IPS DF 4.7 (cell line): ENCODE data around the gene GPN2.
"Not testable (repeated sequence)": the region's sequence is repeated elsewhere in the genome, so short reads cannot be mapped to it uniquely, and the experiment has no call there.

Source experiments
- DNase-seq: peaks from one replicate; pipeline ENCODE4 v3.0.0-alpha.2; 2013; ENCODE audit warnings: low spot score; ENCODE audit errors: extremely low read depth

Gene GPN2

GRCh38 chr1:26900815-26901511, 10.9 kb upstream of the GPN2 start:
- DNase-seq: no peak

DNA sequence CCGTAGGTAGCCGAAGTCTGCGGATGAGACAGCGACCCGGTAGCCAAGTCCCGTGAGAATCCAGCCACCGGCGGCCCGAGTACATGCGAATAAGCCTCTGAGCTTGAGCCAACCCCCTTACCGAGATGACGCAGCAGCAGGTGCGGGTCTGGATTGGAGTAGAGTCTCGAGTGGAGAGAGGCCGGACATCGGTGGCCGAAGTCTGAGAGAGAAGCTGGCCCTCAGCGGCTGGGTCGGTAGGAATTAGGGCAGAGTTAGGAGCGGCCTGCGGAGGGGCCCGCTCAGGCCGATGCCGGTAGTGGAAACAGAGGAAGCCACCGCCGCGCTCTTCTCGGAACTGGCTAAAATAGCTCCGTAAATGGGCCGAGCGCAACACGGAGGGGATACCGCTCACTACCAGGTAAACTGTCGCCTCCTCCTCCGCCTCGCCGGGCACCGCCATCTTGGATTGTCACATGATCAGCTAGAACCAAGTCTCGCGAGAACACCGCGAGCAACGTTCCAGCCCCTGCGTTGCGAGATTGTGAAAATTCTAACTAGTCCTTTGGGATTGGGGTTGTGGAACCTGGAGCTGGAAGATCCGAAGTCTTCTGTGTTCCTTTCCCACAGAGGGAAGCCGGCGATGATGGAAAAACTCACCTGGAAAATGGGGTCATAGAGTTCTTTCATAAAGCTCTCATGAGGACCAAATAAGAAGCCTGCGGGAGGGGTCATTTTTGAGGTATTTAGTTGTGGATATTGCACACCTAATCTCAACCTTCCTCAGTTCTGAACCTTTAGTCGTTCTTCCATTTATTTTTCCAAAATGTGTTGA, 10.1 kb upstream of the GPN2 start, which contains the start of gene GPATCH3:
TSS of gene GPATCH3 (minus strand) at position 467 of the 814 bp plus-strand sequence. CDS start at position 442, 25 bp downstream.
- peak; percentile 84 for DNase-seq

DNA sequence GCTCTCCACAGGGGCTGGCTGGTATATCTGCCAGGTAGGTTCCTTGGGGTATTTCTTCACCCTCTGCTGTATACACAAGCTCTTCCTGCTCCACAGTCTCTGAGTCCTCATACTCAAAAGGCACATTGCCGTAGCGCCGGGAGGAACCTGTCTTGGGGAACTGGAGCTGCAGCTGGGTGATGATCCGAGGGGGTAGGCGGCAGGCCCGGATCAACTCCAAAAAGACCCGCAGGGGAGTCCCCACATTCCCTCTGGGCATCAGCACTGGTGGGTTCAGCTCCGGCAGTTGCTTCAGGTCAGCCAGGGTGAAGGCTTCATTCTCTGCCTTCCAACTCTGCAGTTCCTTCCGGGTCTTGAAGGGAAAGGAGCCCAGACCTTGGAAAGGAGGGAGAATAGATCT, 7.3 kb upstream of the GPN2 start:
- DNase-seq: no peak

GRCh38 chr1:26894263-26894662, 4.2 kb upstream of the GPN2 start:
- DNase-seq: no peak

DNA sequence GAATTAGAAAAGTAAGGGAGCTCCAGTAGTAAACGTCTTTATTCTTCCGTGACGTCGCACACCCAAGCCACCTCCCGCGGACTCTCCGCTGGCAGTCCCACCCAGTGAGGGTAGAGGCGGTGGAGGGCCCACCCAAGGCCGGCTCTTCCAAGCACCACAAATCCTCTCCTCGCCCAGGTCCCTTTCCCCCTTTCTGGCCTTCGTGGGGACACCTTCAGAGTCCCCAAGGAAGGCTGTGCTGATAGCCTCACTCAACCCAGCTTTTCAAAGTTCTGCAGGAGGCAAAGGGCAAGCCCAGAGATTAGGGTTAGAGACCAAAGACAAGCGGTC, 349 bp upstream of the GPN2 start:
- DNase-seq: no peak

- no peak for DNase-seq
These were observed 1.9 kb downstream of the GPN2 start for GRCh38 chr1:26888231-26888630.

- no peak for DNase-seq
These were observed 3.0 kb downstream of the GPN2 start for GRCh38 chr1:26887125-26887524.

DNA sequence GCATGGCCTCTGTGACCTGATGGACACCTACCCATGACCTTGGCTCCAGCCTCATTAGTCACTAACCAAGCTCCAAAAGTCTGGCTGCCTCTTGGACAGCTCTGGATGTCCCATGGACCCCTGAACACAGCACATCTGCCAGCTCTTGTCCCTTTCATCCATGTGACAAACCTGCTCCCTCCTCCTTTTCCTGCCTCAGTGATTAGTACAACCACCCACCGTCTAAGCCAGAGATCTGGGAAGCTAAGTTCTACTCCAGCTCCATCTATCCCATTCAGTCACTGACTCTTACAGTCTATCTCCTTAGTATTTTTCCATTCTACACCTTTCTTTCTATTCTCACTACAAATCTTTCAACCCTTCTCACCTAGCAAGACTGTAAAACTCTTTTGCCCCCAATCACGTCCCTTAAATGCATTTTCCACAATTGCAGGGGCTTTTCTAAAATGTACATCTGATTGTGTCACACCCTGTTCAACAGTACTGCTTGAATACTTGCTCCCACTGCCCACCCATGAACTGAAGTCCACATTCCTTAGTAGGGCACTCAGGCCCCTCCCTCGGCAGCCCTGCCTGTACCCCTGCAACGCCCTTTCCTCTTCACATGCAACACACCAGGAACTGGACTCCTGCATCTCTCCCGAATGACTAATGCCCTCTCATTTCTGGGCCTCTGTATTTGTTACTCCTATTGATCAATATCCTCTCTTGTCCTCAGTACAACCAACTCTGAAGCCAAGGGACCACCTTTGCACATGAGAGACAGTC, 7.2 kb downstream of the GPN2 start:
- DNase-seq: no peak

GRCh38 chr1:26881611-26882010, 8.5 kb downstream of the GPN2 start:
- DNase-seq: not testable (repeated sequence)

- DNase-seq: no peak
These were observed 10.3 kb downstream of the GPN2 start for GRCh38 chr1:26879793-26880192.

GRCh38 chr1:26877326-26877725, 12.8 kb downstream of the GPN2 start:
- no peak for DNase-seq

GRCh38 chr1:26874896-26875295, 15.2 kb downstream of the GPN2 start:
- DNase-seq: no peak

GRCh38 chr1:26873097-26873496, 17.0 kb downstream of the GPN2 start:
- not testable (repeated sequence) for DNase-seq

DNA sequence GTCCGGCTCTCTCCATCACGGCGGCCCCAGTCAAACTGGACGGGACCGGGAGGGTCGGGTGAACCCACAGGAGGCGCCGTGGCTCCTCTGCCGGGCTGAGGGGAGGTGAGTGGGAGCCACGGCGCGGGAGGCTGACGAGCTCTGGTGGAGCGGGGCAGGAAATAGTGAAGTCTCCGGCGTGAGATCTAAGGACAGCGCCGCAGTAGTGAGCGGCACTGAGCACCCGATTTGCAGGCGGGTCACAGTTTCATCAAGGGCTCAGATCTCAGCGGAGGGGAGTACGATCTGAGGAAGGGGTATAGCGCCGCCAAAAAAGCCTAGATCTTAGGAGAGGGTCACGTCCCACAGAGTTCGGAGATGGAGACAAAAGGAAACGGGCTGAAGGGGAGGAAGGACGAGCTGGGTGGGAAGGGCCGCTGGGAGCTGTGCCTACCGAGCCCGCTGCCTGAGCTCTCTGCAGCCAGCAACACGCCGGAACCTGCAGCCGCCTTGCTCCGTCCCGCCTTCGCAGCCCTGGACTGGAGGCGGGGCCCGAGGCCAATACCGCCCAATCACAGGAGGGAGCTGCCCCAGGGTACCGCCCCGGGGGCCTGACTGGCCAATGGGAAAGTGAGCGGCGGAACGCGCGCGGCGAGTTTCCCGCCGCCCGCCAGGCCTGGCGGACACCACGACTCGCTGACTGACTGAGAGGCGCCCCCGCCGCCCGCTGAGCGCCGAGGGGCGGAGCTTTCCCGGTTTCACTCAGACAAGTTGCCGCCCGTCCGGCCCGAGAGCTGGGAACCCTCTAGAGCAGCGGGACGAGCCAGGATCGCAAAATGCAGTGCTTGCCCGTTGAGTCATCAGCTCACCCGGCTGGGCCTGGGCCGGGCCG, 25.2 kb downstream of the GPN2 start:
- DNase-seq: peak; percentile 80

DNA sequence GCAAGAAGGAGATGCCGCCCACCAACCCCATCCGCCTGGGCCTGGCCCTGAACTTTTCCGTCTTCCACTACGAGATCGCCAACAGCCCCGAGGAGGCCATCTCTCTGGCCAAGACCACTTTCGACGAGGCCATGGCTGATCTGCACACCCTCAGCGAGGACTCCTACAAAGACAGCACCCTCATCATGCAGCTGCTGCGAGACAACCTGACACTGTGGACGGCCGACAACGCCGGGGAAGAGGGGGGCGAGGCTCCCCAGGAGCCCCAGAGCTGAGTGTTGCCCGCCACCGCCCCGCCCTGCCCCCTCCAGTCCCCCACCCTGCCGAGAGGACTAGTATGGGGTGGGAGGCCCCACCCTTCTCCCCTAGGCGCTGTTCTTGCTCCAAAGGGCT, 26.4 kb downstream of the GPN2 start:
- no peak for DNase-seq

- DNase-seq: peak; percentile 72
These were observed 27.1 kb downstream of the GPN2 start, which contains the start of gene SFN for GRCh38 chr1:26862781-26863684. Gene SFN (plus strand): TSS chr1:26863149. CDS start chr1:26863213, 64 bp downstream.

DNA sequence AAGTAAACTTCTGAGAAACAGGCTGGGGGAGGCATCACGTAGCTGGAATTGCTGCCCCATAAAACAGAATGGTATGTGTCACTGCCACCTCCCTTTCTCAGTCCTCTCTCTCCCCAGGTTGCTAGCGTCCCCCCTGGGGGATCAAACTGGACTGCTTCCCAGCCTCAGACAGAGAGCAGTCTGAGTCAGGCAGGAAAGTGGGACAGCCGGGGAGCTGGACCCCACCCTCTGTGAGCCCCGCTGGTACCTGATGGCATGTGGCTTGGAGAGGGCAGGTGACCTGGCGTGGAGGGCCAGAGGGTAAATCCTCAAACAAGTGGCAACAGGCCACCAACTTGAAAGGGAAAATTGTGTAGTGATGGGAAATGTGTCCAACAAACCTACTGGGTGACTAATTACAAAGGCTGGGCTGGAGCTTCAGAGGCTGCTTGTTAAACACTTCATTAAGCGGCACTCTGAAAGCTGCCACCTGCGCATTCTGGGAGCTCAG, 28.1 kb downstream of the GPN2 start:
- no peak for DNase-seq

- DNase-seq: no peak
These were observed 28.8 kb downstream of the GPN2 start for GRCh38 chr1:26861286-26861701.

DNA sequence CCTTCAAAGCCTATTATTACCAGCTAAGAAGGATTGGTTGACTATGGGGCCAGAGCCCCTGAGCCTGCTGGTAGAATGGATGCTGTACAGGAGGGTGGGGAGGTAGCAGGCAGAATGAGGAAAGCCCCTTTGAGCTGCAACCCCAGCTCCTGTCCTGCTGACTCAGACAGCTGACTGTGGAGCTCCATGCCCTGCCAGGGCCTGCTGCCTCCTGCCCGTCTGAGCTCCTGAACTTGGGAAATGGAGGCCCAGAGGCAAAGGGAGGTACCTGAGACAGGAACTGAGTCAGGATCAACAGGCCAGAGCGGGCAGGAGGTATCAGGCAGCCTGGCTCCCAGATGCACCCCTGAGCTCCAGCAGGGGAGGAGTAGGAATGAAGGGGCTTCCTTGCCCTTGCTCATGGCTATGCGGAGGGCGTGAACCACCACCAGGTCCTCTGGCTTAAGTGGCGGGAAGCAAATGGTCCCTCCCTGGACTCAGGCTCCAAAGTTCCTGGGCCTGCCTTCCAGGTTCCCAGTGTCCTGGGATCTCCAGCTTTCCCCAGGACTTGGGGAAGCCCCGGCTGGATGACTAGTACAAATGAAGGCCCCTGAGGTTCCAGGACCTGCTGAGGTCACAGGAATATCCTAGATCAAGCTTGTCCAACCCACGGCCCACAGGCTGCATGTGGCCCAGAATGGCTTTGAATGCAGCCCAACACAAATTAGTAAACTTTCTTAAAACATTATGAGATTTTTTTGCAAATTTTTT, 31.0 kb downstream of the GPN2 start:
- no peak for DNase-seq
